Right cardiac atrium (tissue), 5 donors: ENCODE measurements around the gene IL1RL2. TPM values are rescaled to one million over a fixed set of nuclear protein-coding genes. Genes with fewer than 3 reads are reported as not detected.

ENCODE experiments used
- ATAC-seq, 2 donors: fragments of 200-7000 bp; cut with Tn5 transposase; one replicate each; pipeline versions ENCODE4 v1.8.0 to v1.9.1; 2020; ENCODE audit warnings: moderate library complexity in 2 of 2, mild to moderate bottlenecking in 1 of 2
- DNase-seq, 3 donors: peaks; one replicate each; pipeline ENCODE4 v3.0.0-alpha.2; 2020
- H3K27ac ChIP-seq: one replicate; pipeline ENCODE4 v1.5.1; 2013; ENCODE audit warnings: mild to moderate bottlenecking, low read length, control low read depth, moderate library complexity
- H3K27me3 ChIP-seq: one replicate; pipeline ENCODE4 v1.6.1; 2013; ENCODE audit not compliant: control insufficient read depth, insufficient read depth
- H3K4me1 ChIP-seq: one replicate; pipeline ENCODE4 v1.6.1; 2013; ENCODE audit warnings: low read length; ENCODE audit not compliant: control insufficient read depth, insufficient read depth
- H3K4me3 ChIP-seq: one replicate; pipeline ENCODE4 v1.5.1; 2013; ENCODE audit warnings: low read length, control low read depth
- H3K9me3 ChIP-seq: one replicate; pipeline ENCODE4 v1.6.1; 2013; ENCODE audit warnings: low read length; ENCODE audit not compliant: control insufficient read depth
- WGBS: extraction: QIAGEN DNeasy Blood & Tissue Kit; methylation state at CpG from one replicate; pipeline ENCODE4 v1.1.7; 2013; 5-methylcytosine and 5-hydroxymethylcytosine counted together
- intact Hi-C, 4 donors: fragments of 100-400 bp; cut with DNase I; formaldehyde crosslinking; loops; one replicate each; pipeline versions ENCODE4 v1.11.0 to v1.14.0; 2022 to 2023
- polyA plus RNA-seq: library from polyadenylated mRNA; stranded (reverse); fragments of 200-250 nt; gene quantifications from one replicate; pipeline ENCODE4 v1.2.3, GENCODE V29; 2013
- total RNA-seq, 4 donors: library from RNA; stranded (reverse); fragmentation: NEBNext Ultra II Directional; extraction: Animal tissue kit (Norgen Biotek cat#: 25700); gene quantifications; one replicate each; pipeline ENCODE4 v1.2.1, GENCODE V29; 2021
- donor health status: healthy with polysubstance abuse.
- donor health status: DM: no; HTN: yes; CAD: no.
- donor health status: DM: no; HTN: no; CAD: no.
- donor health status: DM: no; HTN: yes; CAD: no; lungs with severe emphysema.
- donor health status: DM: yes; HTN: yes; CAD: no.

Gene IL1RL2
- total and polyA plus RNA-seq, 5 donors = 0.07 to 0.46 (median 0.32) TPM

- Histone ChIP-seq H3K9me3 (no peaks in the 10 kb centered on the region), H3K4me1 (no peaks in the 10 kb centered on the region), H3K27me3 (no peaks in the 10 kb centered on the region), H3K4me3 (no peak overlapping the region), H3K27ac (no peak overlapping the region)
- intact Hi-C loops = loop anchor here in 2 of 4 donors (10.0 kb wide), 2 partner anchors 53 to 263 kb away; no protein-coding TSS in a partner anchor
- DNase-seq = no peak
- ATAC-seq = no peak
- WGBS = 81% methylated on average over 5 of the region's 5 CpGs
Measured at GRCh38 chr2:102181376-102181775, 5.4 kb upstream of the IL1RL2 start.

DNA sequence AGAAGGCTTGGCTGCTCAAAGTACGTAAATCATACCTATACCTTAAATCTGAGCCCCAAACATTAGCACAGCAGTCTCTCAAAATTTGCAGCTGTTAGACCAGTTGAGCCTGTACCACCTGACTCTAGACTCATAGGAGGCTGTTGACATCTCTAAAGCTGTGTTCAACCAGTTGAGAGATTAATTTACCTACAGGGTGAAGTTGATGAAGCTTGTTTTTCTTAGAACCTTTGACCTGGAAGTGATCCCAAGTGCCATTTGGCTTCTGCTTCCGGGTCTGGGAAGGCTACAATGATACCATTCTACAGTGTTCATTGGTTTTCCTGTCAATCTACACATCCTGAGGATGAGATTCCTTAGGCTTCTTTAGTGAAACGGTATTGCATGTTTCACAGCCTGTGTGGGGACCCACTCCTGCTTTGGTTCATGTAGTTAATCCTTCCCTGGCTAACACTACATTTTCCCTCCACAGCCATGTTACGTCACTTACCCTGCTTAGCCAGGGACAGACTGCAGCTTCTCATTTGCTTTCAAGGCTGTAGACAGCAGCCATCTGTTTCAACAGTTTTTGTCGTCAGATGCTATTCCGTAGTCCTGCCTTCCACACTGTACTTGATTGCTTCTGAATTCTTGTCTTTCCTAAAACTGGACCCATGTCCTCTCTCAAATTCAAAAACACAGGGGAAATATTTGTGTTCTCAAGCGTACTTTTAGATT lies 4.7 kb upstream of the IL1RL2 start:
- 60% methylated on average over 7 of the region's 7 CpGs for WGBS
- ATAC-seq (peak; percentile 61 to 83), DNase-seq (peak in 2 of 3 donors; percentile 32 to 39)
- intact Hi-C loops = loop anchor here in 2 of 4 donors (10.0 kb wide), 2 partner anchors 53 to 263 kb away; no protein-coding TSS in a partner anchor
- Histone ChIP-seq H3K4me1 (no peaks in the 10 kb centered on the region), H3K9me3 (no peaks in the 10 kb centered on the region), H3K27me3 (no peaks in the 10 kb centered on the region), H3K27ac (peak overlapping the region; percentile 61), H3K4me3 (no peak overlapping the region)

- no peak for ATAC-seq
- Histone ChIP-seq H3K27ac (no peak overlapping the region), H3K27me3 (no peaks in the 10 kb centered on the region), H3K9me3 (no peaks in the 10 kb centered on the region), H3K4me1 (no peaks in the 10 kb centered on the region), H3K4me3 (no peak overlapping the region)
- 75% methylated on average over 2 of the region's 2 CpGs for WGBS
- intact Hi-C loops = loop anchor here in 2 of 4 donors (10.0 kb wide), 2 partner anchors 51 to 261 kb away; no protein-coding TSS in a partner anchor
- DNase-seq = no peak
Measured at GRCh38 chr2:102184018-102184417, 2.8 kb upstream of the IL1RL2 start.

DNA sequence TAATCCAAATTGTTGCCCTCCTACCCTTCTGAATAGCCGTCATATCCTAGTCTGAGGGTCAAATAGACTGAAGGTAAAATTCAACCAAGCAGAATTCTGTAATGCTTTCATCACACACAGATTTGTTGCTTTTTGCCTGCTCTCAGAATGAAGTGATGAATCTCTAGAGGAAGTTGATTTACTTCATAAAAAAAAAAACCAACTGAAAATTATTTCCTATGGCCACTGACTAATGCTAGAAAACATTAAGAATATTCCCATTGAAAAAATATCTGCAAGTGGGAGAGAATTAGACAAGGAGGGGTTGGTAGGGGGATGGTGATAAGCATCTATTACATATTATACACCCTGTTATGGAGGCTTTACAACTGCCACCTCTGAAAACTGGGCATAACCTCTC lies 2.3 kb upstream of the IL1RL2 start:
- Histone ChIP-seq H3K4me1 (no peaks in the 10 kb centered on the region), H3K27me3 (no peaks in the 10 kb centered on the region), H3K27ac (no peak overlapping the region), H3K4me3 (no peak overlapping the region), H3K9me3 (no peaks in the 10 kb centered on the region)
- WGBS = 99% methylated on average over 1 of the region's 1 CpG
- no peak for DNase-seq
- no peak for ATAC-seq
- intact Hi-C loops = loop anchor here in 2 of 4 donors (10.0 kb wide), 2 partner anchors 50 to 260 kb away; no protein-coding TSS in a partner anchor

GRCh38 chr2:102185347-102185746 lies 1.5 kb upstream of the IL1RL2 start:
- no peak for DNase-seq
- 24% methylated on average over 2 of the region's 2 CpGs for WGBS
- ATAC-seq = no peak
- no peaks in the 10 kb centered on the region for H3K4me1 ChIP-seq
- H3K27ac ChIP-seq = no peak overlapping the region
- intact Hi-C loops = loop anchor here in 2 of 4 donors (10.0 kb wide), 2 partner anchors 49 to 259 kb away; no protein-coding TSS in a partner anchor
- no peaks in the 10 kb centered on the region for H3K9me3 ChIP-seq
- no peak overlapping the region for H3K4me3 ChIP-seq
- H3K27me3 ChIP-seq = no peaks in the 10 kb centered on the region

GRCh38 chr2:102187496-102188150 lies 800 bp downstream of the IL1RL2 start:
- Histone ChIP-seq H3K4me1 (no peaks in the 10 kb centered on the region), H3K9me3 (no peaks in the 10 kb centered on the region), H3K4me3 (peak overlapping the region; percentile 44), H3K27ac (peak overlapping the region; percentile 20), H3K27me3 (no peaks in the 10 kb centered on the region)
- peak; percentile 88 to 89 for ATAC-seq
- WGBS = 4% methylated on average over 50 of the region's 50 CpGs
- peak; percentile 65 to 87 (median 79) for DNase-seq
- intact Hi-C loops = loop anchor here in 2 of 4 donors (10.0 kb wide), 2 partner anchors 47 to 257 kb away; no protein-coding TSS in a partner anchor

DNA sequence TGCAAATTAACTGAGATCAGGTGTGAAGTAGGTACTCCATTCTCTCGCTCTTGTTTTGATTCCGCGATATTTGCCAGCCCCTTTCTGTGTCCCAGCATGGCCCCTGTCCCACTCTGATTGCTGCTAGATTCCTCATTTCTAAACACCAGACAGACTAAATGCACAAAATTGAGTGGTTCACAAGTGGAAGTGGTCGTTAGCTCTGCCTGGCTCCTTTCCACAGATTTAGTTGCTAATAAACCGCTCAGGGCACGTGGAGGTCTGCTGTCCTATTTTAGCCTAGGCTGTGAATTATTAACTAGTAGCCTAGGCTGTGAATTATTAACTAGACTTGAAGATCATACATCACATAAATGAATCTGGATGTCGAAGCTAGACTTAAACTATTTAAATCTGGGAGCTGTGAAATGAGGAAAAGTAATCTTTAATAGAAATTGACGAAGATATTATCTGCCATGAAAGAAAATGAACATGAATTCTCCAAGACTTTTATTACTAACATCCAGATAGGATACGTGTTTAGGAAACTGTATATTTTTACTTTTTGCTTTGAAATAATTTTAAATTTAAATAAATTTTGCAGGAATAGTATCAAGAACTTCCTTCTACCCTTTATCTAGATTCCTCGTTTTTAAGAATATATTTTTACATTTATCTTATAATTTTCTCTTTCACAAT lies 3.7 kb downstream of the IL1RL2 start:
- ATAC-seq = no peak
- WGBS = 93% methylated on average over 10 of the region's 10 CpGs
- Histone ChIP-seq H3K9me3 (no peaks in the 10 kb centered on the region), H3K4me1 (no peaks in the 10 kb centered on the region), H3K27ac (no peak overlapping the region), H3K4me3 (no peak overlapping the region), H3K27me3 (no peaks in the 10 kb centered on the region)
- intact Hi-C loops = no loop called here
- DNase-seq = no peak

GRCh38 chr2:102191501-102191900 lies 4.7 kb downstream of the IL1RL2 start:
- intact Hi-C loops = no loop called here
- Histone ChIP-seq H3K27ac (no peak overlapping the region), H3K4me3 (no peak overlapping the region), H3K4me1 (no peaks in the 10 kb centered on the region), H3K9me3 (no peaks in the 10 kb centered on the region), H3K27me3 (no peaks in the 10 kb centered on the region)
- DNase-seq (no peak), ATAC-seq (no peak)
- WGBS = 96% methylated on average over 1 of the region's 1 CpG

- no peaks in the 10 kb centered on the region for H3K27me3 ChIP-seq
- no peak for DNase-seq
- H3K4me3 ChIP-seq = no peak overlapping the region
- intact Hi-C loops = no loop called here
- no peak overlapping the region for H3K27ac ChIP-seq
- WGBS = 89% methylated on average over 1 of the region's 1 CpG
- H3K9me3 ChIP-seq = no peaks in the 10 kb centered on the region
- ATAC-seq = no peak
- no peaks in the 10 kb centered on the region for H3K4me1 ChIP-seq
Measured at GRCh38 chr2:102193074-102193473, 6.3 kb downstream of the IL1RL2 start.

DNA sequence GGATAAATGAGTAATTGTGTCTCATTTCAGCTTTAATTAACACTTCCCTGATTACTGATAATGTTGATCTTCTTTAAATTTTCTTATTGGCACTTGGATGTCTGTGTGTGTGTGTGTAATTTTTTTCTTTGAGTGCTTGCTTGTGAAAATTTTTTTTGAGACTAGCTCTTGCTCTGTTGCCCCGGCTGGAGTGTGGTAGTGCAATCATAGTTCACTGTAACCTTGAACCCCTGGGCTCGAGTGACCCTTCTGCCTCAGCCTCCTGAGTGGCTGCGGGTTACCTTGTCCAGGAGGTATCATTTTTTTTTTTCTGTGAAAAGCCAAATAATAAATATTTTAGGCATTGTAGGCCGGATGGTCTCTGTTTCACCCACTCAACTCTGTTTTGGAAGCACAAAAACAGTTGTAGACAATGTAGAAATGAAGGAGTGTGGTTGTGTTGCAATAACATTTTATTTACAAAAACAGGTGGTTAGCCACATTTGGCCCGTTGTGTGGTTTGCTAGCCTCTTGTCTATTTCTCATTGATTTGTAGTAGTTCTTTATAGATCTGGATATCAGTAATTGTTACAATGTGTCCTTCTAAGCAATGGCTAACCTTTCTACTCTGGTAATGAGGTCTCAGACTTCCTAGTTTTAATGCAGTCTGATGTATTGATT lies 7.9 kb downstream of the IL1RL2 start:
- WGBS = 73% methylated on average over 5 of the region's 5 CpGs
- intact Hi-C loops = no loop called here
- Histone ChIP-seq H3K4me3 (no peak overlapping the region), H3K4me1 (no peaks in the 10 kb centered on the region), H3K27ac (no peak overlapping the region), H3K27me3 (no peaks in the 10 kb centered on the region), H3K9me3 (no peaks in the 10 kb centered on the region)
- ATAC-seq = no peak
- no peak for DNase-seq
